ENCODE measurements around the gene RPS15A.
"Not testable (repeated sequence)": the region's sequence is repeated elsewhere in the genome, so short reads cannot be mapped to it uniquely, and the experiment has no call there.

RPS15A gene

DNA sequence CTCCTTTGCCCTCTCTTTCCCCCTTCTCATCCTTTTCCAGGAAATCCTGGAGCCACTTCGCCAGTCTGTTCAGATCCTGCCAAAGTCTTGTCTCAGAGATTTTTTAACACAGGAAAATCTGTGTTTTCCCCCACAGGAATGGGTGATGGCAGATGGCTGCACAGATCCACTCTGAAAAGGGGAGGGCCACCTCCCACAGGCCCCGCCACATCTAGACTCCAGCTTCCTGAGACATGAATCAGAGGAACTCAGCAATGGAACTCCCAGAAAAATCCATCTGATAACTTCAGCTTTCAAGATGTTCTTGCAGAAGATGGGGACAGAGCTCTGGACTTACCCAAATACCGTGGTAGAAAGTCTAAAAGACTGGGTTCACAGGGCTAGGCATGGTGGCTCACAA is 50.1 kb downstream of the RPS15A start:
- not testable (repeated sequence) for DNase-seq

DNA sequence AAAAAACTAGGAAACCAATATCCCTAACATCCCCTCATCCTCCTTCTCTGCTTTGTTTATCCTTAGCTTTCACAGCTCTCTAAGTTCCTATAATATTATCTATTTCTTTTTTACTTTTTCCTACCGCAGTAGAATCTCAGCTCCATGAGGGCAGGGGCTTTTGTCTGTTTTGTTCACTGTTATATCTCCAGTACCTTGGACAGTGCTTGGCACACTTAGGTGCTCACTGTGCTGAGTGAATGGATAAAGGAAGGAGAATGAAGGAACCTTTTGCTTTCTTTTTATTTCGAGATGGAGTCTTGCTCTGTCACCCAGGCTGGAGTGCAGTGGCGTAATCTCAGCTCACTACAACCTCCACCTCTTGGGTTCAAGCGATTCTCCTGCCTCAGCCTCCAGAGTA is 51.4 kb downstream of the RPS15A start:
- not testable (repeated sequence) for DNase-seq

DNA sequence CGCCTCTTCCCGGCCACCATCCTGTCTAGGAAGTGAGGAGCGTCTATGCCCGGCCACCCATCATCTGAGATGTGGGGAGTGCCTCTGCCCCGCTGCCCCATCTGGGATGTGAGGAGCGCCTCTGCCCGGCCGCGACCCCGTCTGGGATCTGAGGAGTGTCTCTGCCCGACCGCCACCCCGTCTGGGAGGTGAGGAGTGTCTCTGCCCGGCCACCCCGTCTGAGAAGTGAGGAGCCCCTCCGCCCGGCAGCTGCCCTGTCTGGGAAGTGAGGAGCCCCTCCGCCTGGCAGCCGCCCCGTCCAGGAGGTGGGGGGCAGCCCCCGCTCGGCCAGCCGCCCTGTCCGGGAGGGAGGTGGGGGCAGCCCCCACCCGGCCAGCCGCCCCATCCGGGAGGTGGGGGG is 55.9 kb downstream of the RPS15A start:
- DNase-seq, result not testable (repeated sequence)
